CD4-positive, CD25-positive, alpha-beta regulatory T cell (primary cell): ENCODE measurements around the gene ALOX5. TPM values are rescaled to one million over a fixed set of nuclear protein-coding genes. Genes with fewer than 3 reads are reported as not detected.
"Not testable (repeated sequence)": the region's sequence is repeated elsewhere in the genome, so short reads cannot be mapped to it uniquely, and the experiment has no call there.

Experiments
- ATAC-seq, 2 donors: fragments of 150-1000 bp; cut with Tn5 transposase; one replicate each; pipeline ENCODE4 v1.10.0; 2021; ENCODE audit warnings: low read depth in 2 of 2, moderate number of reproducible peaks in 2 of 2, moderate library complexity in 1 of 2
- DNase-seq, 3 donors: peaks; one replicate each; pipeline versions ENCODE4 v3.0.0 to v3.0.0-alpha.2; 2012 to 2022; ENCODE audit warnings: mixed read lengths in 1 of 3
- H3K27ac ChIP-seq: one replicate; pipeline ENCODE4 v1.7.0; 2013; ENCODE audit warnings: mild to moderate bottlenecking, low read length; ENCODE audit not compliant: insufficient read depth, poor library complexity, severe bottlenecking
- H3K27me3 ChIP-seq: one replicate; pipeline ENCODE4 v1.7.0; 2013; ENCODE audit warnings: low read length; ENCODE audit not compliant: control insufficient read depth, insufficient read depth
- H3K36me3 ChIP-seq: one replicate; pipeline ENCODE4 v1.7.0; 2013; ENCODE audit warnings: mild to moderate bottlenecking, low read length, moderate library complexity; ENCODE audit not compliant: control insufficient read depth, insufficient read depth
- H3K4me1 ChIP-seq: 2 replicates; pipeline ENCODE4 v1.7.0; 2013; ENCODE audit warnings: mild to moderate bottlenecking, low read length; ENCODE audit not compliant: insufficient read depth, control insufficient read depth, poor library complexity, severe bottlenecking
- H3K4me3 ChIP-seq: one replicate; pipeline ENCODE4 v1.7.0; 2013; ENCODE audit warnings: low read depth, mild to moderate bottlenecking, low read length, moderate library complexity
- H3K9me3 ChIP-seq, 2 experiments: 1 replicate in 1 of 2; 2 replicates in 1 of 2; pipeline ENCODE4 v1.7.0; 2013; ENCODE audit warnings: low read length in 2 of 2, mild to moderate bottlenecking in 1 of 2, moderate library complexity in 1 of 2; ENCODE audit not compliant: control insufficient read depth in 2 of 2
- H3K27ac Mint-ChIP-seq, 3 donors: one replicate each; pipeline ENCODE4 v1.8.0; 2020 to 2022; ENCODE audit warnings: mild to moderate bottlenecking in 3 of 3, mixed read lengths in 3 of 3, moderate library complexity in 2 of 3
- H3K27me3 Mint-ChIP-seq: one replicate; pipeline ENCODE4 v1.8.0; 2022; ENCODE audit warnings: mild to moderate bottlenecking, mixed read lengths
- H3K36me3 Mint-ChIP-seq: one replicate; pipeline ENCODE4 v1.8.0; 2020; ENCODE audit warnings: mixed read lengths
- H3K4me1 Mint-ChIP-seq, 4 donors: one replicate each; pipeline ENCODE4 v1.8.0; 2020 to 2022; ENCODE audit warnings: mixed read lengths in 4 of 4, mild to moderate bottlenecking in 1 of 4
- H3K4me3 Mint-ChIP-seq, 4 donors: one replicate each; pipeline ENCODE4 v1.8.0; 2020 to 2022; ENCODE audit warnings: mild to moderate bottlenecking in 4 of 4, mixed read lengths in 4 of 4, moderate library complexity in 3 of 4
- H3K9me3 Mint-ChIP-seq, 7 donors: one replicate each; pipeline ENCODE4 v1.8.0; 2020 to 2022; ENCODE audit warnings: mixed read lengths in 7 of 7, mild to moderate bottlenecking in 3 of 7, moderate library complexity in 2 of 7
- polyA plus RNA-seq, 4 donors: library from polyadenylated mRNA; unstranded; fragments of 300-500 nt; fragmentation: Illumina TruSeq; gene quantifications; one replicate each; pipeline ENCODE4 v1.2.3, GENCODE V29; 2021
- total RNA-seq: library from RNA; stranded (reverse); gene quantifications from one replicate; pipeline ENCODE4 v1.2.3, GENCODE V29; 2022

The ALOX5 gene
- total and polyA plus RNA-seq, 5 donors from 2014 or later, result 0.16 to 1.5 (median 0.28) TPM

GRCh38 chr10:45471531-45472310, 97.7 kb downstream of the ALOX5 start:
- H3K36me3 Mint-ChIP-seq, result peaks cover 10% of the 10 kb centered on the region
- H3K36me3 ChIP-seq, result no peaks in the 10 kb centered on the region
- no peak overlapping the region for H3K4me3 Mint-ChIP-seq
- no peaks in the 10 kb centered on the region for H3K27me3 Mint-ChIP-seq
- H3K27me3 ChIP-seq, result no peaks in the 10 kb centered on the region
- DNase-seq (no peak), ATAC-seq (no peak)
- peaks cover 0 to 5% (median 3%) of the 10 kb centered on the region in 7 donors for H3K9me3 Mint-ChIP-seq
- no peak overlapping the region for H3K4me3 ChIP-seq
- peak overlapping the region in 2 of 3 donors; percentile 30 to 94 for H3K27ac Mint-ChIP-seq
- H3K27ac ChIP-seq, result no peak overlapping the region
- H3K4me1 ChIP-seq, result peaks cover 7% of the 10 kb centered on the region
- H3K4me1 Mint-ChIP-seq, result peaks cover 0 to 29% (median 20%) of the 10 kb centered on the region in 4 donors
- H3K9me3 ChIP-seq, result peaks cover 2 to 8% of the 10 kb centered on the region in 2 experiments

- no peaks in the 10 kb centered on the region for H3K27me3 Mint-ChIP-seq
- peaks cover 0 to 19% (median 8%) of the 10 kb centered on the region in 7 donors for H3K9me3 Mint-ChIP-seq
- Histone ChIP-seq H3K4me1 (peaks cover 7% of the 10 kb centered on the region), H3K4me3 (no peak overlapping the region), H3K27ac (no peak overlapping the region), H3K36me3 (no peaks in the 10 kb centered on the region), H3K27me3 (no peaks in the 10 kb centered on the region), H3K9me3 (peaks cover 10 to 22% of the 10 kb centered on the region in 2 experiments)
- H3K4me1 Mint-ChIP-seq, result peaks cover 7 to 29% (median 21%) of the 10 kb centered on the region in 4 donors
- ATAC-seq (no peak), DNase-seq (no peak)
- H3K27ac Mint-ChIP-seq, result no peak overlapping the region
- H3K4me3 Mint-ChIP-seq, result no peak overlapping the region
- peaks cover 23% of the 10 kb centered on the region for H3K36me3 Mint-ChIP-seq
These were observed 99.1 kb downstream of the ALOX5 start for GRCh38 chr10:45473126-45473525.

GRCh38 chr10:45476559-45476958, 102.5 kb downstream of the ALOX5 start:
- Histone ChIP-seq H3K36me3 (no peaks in the 10 kb centered on the region), H3K27ac (no peak overlapping the region), H3K9me3 (peaks cover 15 to 23% of the 10 kb centered on the region in 2 experiments), H3K4me3 (no peak overlapping the region), H3K4me1 (no peaks in the 10 kb centered on the region), H3K27me3 (no peaks in the 10 kb centered on the region)
- no peaks in the 10 kb centered on the region for H3K27me3 Mint-ChIP-seq
- H3K9me3 Mint-ChIP-seq, result peaks cover 0 to 40% (median 10%) of the 10 kb centered on the region in 7 donors
- H3K4me3 Mint-ChIP-seq, result no peak overlapping the region
- peaks cover 0 to 13% (median 10%) of the 10 kb centered on the region in 4 donors for H3K4me1 Mint-ChIP-seq
- DNase-seq (no peak), ATAC-seq (no peak)
- H3K27ac Mint-ChIP-seq, result no peak overlapping the region
- peaks cover 46% of the 10 kb centered on the region for H3K36me3 Mint-ChIP-seq

GRCh38 chr10:45480294-45480693, 106.3 kb downstream of the ALOX5 start:
- Mint-ChIP-seq H3K9me3 (peaks cover 0 to 40% (median 10%) of the 10 kb centered on the region in 7 donors), H3K27ac (no peak overlapping the region), H3K36me3 (peaks cover 77% of the 10 kb centered on the region), H3K4me1 (peaks cover 0 to 13% (median 4%) of the 10 kb centered on the region in 4 donors), H3K4me3 (no peak overlapping the region), H3K27me3 (no peaks in the 10 kb centered on the region)
- H3K4me1 ChIP-seq, result no peaks in the 10 kb centered on the region
- DNase-seq (no peak), ATAC-seq (no peak)
- H3K27me3 ChIP-seq, result no peaks in the 10 kb centered on the region
- peaks cover 6% of the 10 kb centered on the region for H3K36me3 ChIP-seq
- H3K4me3 ChIP-seq, result no peak overlapping the region
- H3K27ac ChIP-seq, result no peak overlapping the region
- H3K9me3 ChIP-seq, result peaks cover 15 to 23% of the 10 kb centered on the region in 2 experiments

- not testable (repeated sequence) for ATAC-seq, H3K27me3 ChIP-seq, H3K4me3 Mint-ChIP-seq, H3K27ac ChIP-seq, DNase-seq, H3K27me3 Mint-ChIP-seq, H3K4me3 ChIP-seq, H3K4me1 ChIP-seq, H3K27ac Mint-ChIP-seq, H3K36me3 ChIP-seq
- Mint-ChIP-seq H3K9me3 (peaks cover 0 to 36% (median 7%) of the 10 kb centered on the region in 7 donors), H3K36me3 (peaks cover 80% of the 10 kb centered on the region), H3K4me1 (peaks cover 0 to 13% (median 4%) of the 10 kb centered on the region in 4 donors)
- peaks cover 15 to 21% of the 10 kb centered on the region in 2 experiments for H3K9me3 ChIP-seq
These were observed 107.1 kb downstream of the ALOX5 start for GRCh38 chr10:45481100-45481499.

GRCh38 chr10:45483002-45483401, 109.0 kb downstream of the ALOX5 start:
- Histone ChIP-seq H3K9me3 (peaks cover 2 to 4% of the 10 kb centered on the region in 2 experiments), H3K27me3 (no peaks in the 10 kb centered on the region), H3K4me1 (no peaks in the 10 kb centered on the region), H3K27ac (no peak overlapping the region), H3K36me3 (peaks cover 11% of the 10 kb centered on the region), H3K4me3 (no peak overlapping the region)
- H3K4me3 Mint-ChIP-seq, result no peak overlapping the region
- H3K4me1 Mint-ChIP-seq, result peaks cover 0 to 6% (median 4%) of the 10 kb centered on the region in 4 donors
- no peak overlapping the region for H3K27ac Mint-ChIP-seq
- DNase-seq (no peak), ATAC-seq (no peak)
- no peaks in the 10 kb centered on the region for H3K27me3 Mint-ChIP-seq
- peaks cover 66% of the 10 kb centered on the region for H3K36me3 Mint-ChIP-seq
- peaks cover 0 to 22% (median 4%) of the 10 kb centered on the region in 7 donors for H3K9me3 Mint-ChIP-seq

- peaks cover 54% of the 10 kb centered on the region for H3K36me3 Mint-ChIP-seq
- H3K27ac ChIP-seq, result no peak overlapping the region
- no peak for ATAC-seq
These were observed 113.7 kb downstream of the ALOX5 start for GRCh38 chr10:45487735-45488134.

More at GRCh38 chr10:45487735-45488134, 113.7 kb downstream of the ALOX5 start:
- Histone ChIP-seq H3K9me3 (no peaks in the 10 kb centered on the region), H3K36me3 (peaks cover 20% of the 10 kb centered on the region), H3K27me3 (no peaks in the 10 kb centered on the region), H3K4me3 (no peak overlapping the region), H3K4me1 (no peaks in the 10 kb centered on the region)
- Mint-ChIP-seq H3K4me1 (peaks cover 0 to 15% (median 2%) of the 10 kb centered on the region in 4 donors), H3K27ac (no peak overlapping the region), H3K27me3 (no peaks in the 10 kb centered on the region), H3K9me3 (peaks cover 0 to 2% (median 0%) of the 10 kb centered on the region in 7 donors), H3K4me3 (no peak overlapping the region)
- no peak for DNase-seq
